22Rv1 (cell line): ENCODE measurements around the gene SLC35E3.
"Not testable (repeated sequence)": the region's sequence is repeated elsewhere in the genome, so short reads cannot be mapped to it uniquely, and the experiment has no call there.

Experiments
- H3K27ac ChIP-seq: fragments of 450-650 bp; 2 replicates; pipeline ENCODE4 v1.5.1; 2017
- CTCF ChIP-seq: fragments of 450-650 bp; IDR thresholded peaks from 2 replicates; pipeline ENCODE4 v1.5.1; 2017; ENCODE audit warnings: mild to moderate bottlenecking
- ZFX ChIP-seq: fragments of 450-650 bp; IDR thresholded peaks from 2 replicates; pipeline ENCODE4 v1.6.1; 2017; ENCODE audit warnings: antibody characterized with exemption, borderline replicate concordance

Gene SLC35E3

GRCh38 chr12:68815232-68815927 is 69.4 kb downstream of the SLC35E3 start:
- peak overlapping the region; percentile 17; the same call in 1 of the 2 replicates for H3K27ac ChIP-seq
- TF ChIP-seq ZFX (no peak), CTCF (no peak)

DNA sequence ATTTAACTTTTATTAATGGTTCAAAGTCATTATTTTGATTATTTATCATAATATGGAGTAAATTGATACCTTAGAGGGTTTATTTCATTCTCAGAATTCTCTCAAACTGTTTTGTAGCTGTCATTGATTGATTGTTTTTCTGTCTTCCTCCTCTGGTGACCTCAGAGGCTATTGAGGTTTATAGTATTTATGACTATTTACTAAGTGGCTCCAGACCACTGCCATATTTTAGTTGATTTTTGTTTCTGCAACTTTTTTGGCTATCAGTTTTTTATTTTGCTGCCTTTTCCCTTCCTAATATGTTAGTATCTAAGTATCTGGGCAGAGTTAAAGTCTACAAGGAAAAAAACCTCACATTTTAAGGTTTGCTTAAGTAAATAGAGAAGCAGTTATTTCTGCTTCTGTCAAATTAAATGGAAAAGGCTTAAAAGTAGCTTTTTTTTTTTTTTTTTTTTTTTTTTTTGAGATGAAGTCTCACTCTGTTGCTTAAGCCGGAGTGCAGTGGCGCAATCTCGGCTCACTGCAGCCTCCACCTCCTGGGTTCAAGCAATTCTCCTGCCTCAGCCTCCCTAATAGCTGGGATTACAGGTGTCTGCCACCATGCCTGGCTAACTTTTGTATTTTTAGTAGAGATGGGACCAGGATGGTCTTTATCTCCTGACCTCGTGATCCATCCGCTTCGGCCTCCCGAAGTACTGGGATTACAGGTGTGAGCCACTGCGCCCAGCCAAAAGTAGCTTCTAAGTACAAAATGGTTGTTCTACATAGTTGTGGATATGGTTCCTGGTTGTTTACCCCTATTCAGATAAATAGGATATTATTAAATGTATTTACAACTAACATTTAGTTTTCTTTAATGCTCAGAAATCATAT is 70.2 kb downstream of the SLC35E3 start:
- TF ChIP-seq CTCF, result no peak
- TF ChIP-seq ZFX, result no peak

DNA sequence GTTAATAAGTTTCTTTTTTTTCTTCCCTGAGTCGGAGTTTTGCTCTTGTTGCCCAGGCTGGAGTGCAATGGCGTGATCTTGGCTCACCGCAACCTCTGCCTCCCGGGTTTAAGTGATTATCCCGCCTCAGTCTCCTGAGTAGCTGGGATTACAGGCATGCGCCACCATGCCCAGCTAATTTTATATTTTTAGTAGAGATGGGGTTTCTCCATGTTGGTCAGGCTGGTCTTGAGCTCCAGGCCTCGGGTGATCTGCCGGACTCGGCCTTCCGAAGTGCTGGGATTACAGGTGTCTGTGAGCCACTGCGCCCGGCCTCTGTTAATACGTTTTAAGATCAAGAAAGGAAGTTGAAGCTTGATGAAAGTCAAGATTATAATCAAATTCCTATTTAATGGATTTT is 73.5 kb downstream of the SLC35E3 start:
- H3K27ac ChIP-seq, result not testable (repeated sequence)

More for the DNA sequence above, 70.2 kb downstream of the SLC35E3 start:
- peak overlapping the region; percentile 17; the same call in 1 of the 2 replicates for H3K27ac ChIP-seq

- no peak overlapping the region for H3K27ac ChIP-seq
Observed at GRCh38 chr12:68821357-68822188, 75.6 kb downstream of the SLC35E3 start.

DNA sequence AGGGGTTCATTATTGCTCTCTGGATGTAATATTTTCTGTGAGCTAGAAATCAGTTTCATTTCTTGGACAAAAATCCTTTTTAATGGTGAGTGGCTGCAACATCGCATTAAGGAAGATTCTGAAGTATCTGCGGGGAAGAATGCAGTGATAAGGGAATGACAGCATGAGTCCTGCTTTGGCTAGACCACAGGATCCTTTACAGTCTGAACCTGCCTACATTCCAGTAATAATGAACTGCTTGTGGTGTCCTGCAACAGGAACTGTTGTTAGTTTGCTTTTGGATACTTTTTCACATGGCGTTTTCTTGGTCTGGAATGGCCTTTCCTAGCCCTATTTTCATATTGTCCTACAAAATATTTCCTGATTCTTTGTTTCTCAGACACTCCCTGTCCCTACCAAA is 77.7 kb downstream of the SLC35E3 start:
- TF ChIP-seq CTCF (no peak), ZFX (no peak)
- no peak overlapping the region for H3K27ac ChIP-seq

More at GRCh38 chr12:68821357-68822188, 75.6 kb downstream of the SLC35E3 start:
- TF ChIP-seq CTCF (no peak), ZFX (no peak)

DNA sequence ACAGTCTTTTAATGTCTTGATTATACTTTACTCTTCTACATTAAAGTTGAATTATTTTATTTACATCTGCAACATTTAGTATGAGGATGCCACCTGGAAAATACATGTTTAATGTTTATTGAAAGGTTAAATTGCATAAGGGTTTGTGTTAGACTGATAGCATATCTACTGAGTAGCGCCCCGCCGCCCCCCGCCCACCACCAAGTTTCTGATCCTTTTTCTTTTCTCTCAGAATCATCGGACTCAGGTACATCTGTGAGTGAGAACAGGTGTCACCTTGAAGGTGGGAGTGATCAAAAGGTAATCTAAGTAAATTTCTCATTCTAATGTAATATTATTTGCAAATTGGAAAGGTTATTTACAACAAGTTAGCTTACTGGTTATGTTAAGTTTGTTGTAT is 78.2 kb downstream of the SLC35E3 start:
- TF ChIP-seq CTCF (no peak), ZFX (no peak)
- H3K27ac ChIP-seq, result no peak overlapping the region

GRCh38 chr12:68824597-68825250 is 78.7 kb downstream of the SLC35E3 start:
- no peak for TF ChIP-seq CTCF
- TF ChIP-seq ZFX, result no peak
- H3K27ac ChIP-seq, result no peak overlapping the region
